ENCODE data around the gene SP5. TPM values are rescaled to one million over a fixed set of nuclear protein-coding genes. Genes with fewer than 3 reads are reported as not detected.
"Not testable (repeated sequence)": the region's sequence is repeated elsewhere in the genome, so short reads cannot be mapped to it uniquely, and the experiment has no call there.

Gene SP5
- total RNA-seq, 1 donor from 2014 or later = 2.4 TPM

- DNase-seq (ENCODE audit: low spot score) = no peak
- intact Hi-C loops (cut with DNase I) = no loop called here
- ATAC-seq = no peak
Measured at GRCh38 chr2:170733798-170734600, 18.9 kb downstream of the SP5 start.

DNA sequence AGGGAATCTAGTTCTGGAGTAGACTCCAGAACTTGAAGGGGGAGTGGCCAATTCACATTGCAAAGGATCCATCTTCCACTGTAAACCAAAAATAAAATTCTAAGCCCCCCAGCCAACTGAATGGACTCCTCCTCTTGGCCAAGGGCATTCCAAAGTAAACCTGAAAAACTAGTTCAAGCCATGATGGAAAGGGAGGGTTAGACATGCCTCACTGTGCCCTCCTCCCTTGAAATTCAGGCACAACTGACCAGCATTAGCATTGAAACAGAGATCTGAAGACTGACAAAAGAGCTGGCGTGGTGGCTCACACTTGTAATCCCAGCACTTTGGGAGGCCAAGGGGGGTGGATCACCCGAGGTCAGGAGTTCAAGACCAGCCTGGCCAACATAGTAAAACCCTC lies 19.5 kb downstream of the SP5 start:
- ATAC-seq; DNase-seq (ENCODE audit: low spot score); intact Hi-C loops (cut with DNase I): not testable (repeated sequence)

DNA sequence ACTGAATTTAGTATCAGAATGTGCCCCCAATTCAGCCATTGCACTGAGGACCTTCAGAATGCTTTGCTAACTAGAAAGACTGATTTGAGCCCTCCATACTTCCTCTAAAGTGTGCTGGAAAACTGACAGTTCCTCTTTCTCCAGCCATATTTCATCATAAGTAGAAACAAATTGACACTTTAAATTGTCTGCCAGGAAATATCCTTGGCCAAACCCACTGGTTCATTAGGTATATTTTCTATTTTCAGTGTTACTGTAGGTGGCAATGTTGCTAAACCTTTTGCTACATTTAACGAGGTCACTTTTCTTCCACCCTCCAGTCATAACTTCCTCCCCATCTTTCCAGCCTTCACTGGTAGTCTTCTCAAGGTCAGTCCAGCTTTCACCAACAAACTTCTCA lies 21.5 kb downstream of the SP5 start:
- DNase-seq (ENCODE audit: low spot score) (no peak), ATAC-seq (no peak)
- intact Hi-C loops (cut with DNase I) = no loop called here

DNA sequence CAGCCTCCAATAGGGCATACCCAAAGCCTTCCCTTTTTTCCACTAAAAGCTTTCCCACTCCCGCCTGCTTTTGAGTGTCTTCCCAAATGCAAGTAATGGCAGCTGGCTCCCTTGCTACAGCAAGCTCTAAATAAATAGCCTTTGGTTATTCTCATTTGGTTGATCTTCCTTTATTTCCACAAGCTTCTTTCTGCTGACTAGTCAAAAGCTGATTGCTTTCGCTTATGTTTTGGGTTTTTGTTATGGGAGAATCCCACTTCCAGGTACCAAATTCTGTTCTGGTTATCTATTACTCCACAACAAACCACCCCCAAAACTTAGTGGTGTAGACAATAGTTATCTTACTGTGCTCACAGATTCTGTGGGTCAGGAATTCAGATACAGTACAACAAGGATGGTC lies 22.3 kb downstream of the SP5 start:
- intact Hi-C loops (cut with DNase I) = no loop called here
- ATAC-seq = no peak
- no peak for DNase-seq (ENCODE audit: low spot score)

DNA sequence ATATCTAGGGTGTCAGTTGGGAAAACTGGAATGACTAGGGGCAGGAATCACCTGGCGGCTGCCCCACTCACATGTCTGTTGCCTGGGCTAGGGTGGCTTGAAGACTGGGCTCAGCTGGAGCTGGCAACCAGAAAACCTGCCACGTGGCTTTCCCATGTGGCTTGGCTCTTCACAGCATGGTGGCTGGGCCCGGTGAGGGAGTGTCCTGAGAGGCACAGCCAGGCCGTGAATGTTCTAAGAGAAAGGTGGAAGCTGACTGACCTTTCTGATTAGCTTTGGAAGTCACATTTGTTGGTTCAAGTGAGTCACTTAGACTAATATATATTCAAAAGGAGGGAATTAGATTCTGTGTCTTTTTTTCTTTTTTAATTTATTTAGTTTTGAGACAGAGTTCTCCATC lies 22.7 kb downstream of the SP5 start:
- intact Hi-C loops (cut with DNase I) = no loop called here
- ATAC-seq (no peak), DNase-seq (ENCODE audit: low spot score) (no peak)

GRCh38 chr2:170739048-170739447 lies 23.9 kb downstream of the SP5 start:
- ATAC-seq = no peak
- DNase-seq (ENCODE audit: low spot score) = no peak
- intact Hi-C loops (cut with DNase I) = no loop called here

DNA sequence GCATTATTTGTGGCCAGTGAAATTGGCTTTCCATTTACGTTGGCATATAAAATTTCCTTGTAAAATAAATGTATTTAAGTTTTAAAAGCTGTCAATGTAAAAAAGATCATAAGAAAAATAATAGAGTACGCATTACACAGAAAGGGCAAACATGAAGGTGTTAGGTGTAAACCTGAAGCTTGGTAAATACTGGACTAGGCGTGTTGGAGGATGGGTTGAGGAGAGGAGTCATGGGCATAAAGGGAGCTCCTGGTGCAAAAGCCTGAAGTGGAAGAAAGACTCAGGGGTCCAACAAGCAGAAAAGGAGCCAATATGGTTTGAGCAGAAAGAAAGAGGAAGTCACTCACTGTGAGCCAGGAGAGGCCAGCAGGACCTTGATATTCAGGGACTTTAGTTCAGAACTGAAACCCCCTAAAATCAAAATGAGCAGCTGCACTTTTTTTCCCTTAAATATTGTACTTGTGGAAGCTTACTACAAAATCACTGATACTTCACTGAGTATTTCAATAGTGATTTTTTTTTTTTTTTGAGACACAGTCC lies 24.4 kb downstream of the SP5 start:
- DNase-seq (ENCODE audit: low spot score) = no peak
- intact Hi-C loops (cut with DNase I) = no loop called here
- no peak for ATAC-seq

DNA sequence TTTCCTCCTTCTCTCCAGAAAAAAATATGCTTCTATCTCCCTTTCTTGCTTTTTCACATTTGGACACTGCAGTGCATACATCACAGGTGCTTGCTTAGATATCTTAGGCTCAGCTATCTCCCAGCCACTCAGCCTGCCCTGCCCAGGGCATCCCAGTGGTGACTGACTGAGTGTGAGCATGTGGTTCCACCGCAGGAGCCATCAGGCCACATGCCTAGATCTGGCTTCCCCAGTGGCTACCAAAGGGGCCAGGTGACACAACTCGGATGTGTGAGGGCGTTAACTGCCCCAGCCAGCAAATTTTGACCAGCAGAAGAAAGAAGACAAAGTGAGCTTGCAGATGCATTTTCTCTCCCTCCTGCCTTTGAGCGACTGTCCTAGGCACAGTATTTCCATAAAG lies 25.5 kb downstream of the SP5 start:
- DNase-seq (ENCODE audit: low spot score) (no peak), ATAC-seq (no peak)
- intact Hi-C loops (cut with DNase I) = no loop called here

GRCh38 chr2:170742000-170742399 lies 26.9 kb downstream of the SP5 start:
- intact Hi-C loops (cut with DNase I) = no loop called here
- ATAC-seq (no peak), DNase-seq (ENCODE audit: low spot score) (no peak)

- intact Hi-C loops (cut with DNase I) = no loop called here
- no peak for ATAC-seq
- no peak for DNase-seq (ENCODE audit: low spot score)
Measured at GRCh38 chr2:170742896-170743529, 27.9 kb downstream of the SP5 start.

- no peak for ATAC-seq
- DNase-seq (ENCODE audit: low spot score) = no peak
- intact Hi-C loops (cut with DNase I) = no loop called here
Measured at GRCh38 chr2:170743530-170744239, 28.5 kb downstream of the SP5 start.

DNA sequence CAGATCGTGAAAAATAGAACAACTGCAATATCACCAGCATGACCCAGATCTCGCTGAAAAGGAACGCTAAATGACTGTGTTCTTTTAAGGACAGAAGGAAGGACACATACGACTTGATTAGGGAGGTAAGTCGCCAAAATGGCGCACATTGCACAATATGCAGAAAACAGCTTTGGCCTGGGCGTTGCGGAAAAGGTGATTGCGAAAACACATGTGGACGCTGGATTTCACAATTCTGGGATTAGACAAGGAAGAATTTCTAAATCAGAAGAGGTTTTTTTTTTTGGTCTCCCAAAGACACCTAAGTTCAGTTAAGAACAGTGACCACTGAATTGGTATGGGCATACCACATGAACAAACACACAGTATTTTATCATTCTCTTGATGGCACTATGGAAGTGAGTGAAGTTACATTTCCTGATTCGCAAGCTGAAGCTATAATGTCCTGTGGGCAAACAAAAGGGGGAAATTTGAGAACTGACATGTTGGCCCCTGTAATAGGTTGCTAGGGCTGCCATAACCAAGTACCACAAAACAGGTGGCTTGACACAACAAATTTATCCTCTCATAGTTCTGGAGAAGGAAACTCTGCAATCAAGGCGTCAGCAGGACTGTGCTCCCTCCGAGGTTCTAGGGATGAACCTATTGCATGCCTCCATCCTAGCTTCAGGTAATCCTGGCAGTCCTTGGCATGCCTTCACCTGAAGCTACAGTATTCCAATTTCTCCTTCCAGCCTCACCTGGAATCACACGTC lies 29.3 kb downstream of the SP5 start:
- no peak for DNase-seq (ENCODE audit: low spot score)
- ATAC-seq = no peak
- intact Hi-C loops (cut with DNase I) = no loop called here

DNA sequence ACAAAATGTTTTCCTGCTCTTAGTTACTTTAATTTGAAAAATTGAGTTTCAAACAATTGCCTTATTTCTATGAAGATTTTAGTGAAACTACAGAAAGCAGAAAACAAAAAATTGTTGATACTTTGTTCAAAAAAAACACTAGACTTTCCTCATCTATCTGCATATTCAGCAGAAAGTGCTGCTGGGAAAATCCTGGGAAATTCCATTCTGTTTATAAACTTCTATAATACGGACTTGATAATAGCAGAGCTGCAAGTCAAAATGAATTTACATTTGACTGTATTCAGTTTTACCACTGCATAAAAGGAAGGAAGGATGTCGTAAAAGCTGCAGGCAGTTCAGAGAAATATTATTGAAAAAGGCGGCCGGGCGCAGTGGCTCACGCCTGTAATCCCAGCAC lies 30.2 kb downstream of the SP5 start:
- ATAC-seq (no peak), DNase-seq (ENCODE audit: low spot score) (no peak)
- intact Hi-C loops (cut with DNase I) = no loop called here

DNA sequence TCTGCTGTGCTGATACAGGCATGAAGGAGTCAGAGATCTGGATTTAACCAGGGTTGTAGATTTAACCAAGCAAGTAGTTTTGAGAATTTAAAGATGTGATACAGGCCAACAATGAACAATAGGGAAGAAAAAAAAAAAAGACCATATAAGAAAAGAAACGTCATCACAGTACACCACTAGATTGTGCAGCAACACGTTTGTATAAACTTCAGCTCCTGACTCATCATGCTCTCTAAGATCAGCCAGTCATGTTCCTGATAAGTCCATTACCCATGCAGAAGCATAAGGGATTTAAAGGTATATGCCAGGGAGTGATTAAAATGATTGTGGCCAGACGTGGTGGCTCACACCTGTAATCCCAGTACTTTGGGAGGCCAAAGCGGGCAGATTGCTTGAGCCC lies 32.8 kb downstream of the SP5 start:
- DNase-seq (ENCODE audit: low spot score) (no peak), ATAC-seq (no peak)
- intact Hi-C loops (cut with DNase I) = no loop called here

- DNase-seq (ENCODE audit: low spot score); intact Hi-C loops (cut with DNase I); ATAC-seq: not testable (repeated sequence)
Measured at GRCh38 chr2:170751555-170751954, 36.4 kb downstream of the SP5 start.

DNA sequence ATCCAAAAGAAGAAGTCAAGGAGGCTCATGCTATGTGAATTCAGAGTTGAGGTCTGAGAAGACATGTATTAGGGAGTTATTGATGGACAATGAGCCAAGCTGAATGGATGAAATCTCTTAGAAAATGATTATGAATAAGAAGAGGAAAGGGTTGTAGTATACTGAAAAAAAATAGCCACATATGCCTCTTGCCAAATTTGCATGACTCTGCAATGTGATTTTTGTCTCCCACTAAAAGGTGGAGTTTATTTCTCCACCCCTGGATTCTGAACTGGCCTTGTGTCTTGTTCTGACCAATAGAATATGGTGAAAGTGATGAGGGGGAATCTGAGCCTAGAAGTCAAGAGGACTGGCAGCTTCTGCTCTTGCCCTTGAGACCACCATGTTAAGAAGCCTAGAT lies 46.4 kb downstream of the SP5 start:
- intact Hi-C loops (cut with DNase I) = no loop called here
- ATAC-seq (no peak), DNase-seq (ENCODE audit: low spot score) (no peak)

DNA sequence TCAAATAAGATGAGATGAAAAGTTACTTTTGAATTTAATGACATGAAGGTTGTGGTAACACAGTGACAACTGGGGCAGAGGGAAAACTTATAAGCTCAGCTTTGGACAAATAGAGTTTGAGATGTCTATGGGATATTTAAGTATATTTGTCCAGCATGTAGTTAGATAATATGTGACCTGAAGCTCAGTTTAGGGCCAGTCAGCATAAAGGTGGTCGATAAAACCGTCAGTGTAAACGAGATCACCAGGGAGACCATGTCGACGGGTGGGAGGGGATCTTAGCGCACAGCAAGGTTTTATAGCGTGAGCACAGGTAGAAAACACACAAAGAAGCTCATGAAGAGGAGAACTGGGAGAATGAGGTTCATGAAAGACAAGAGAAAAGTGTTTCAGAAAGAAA lies 47.6 kb downstream of the SP5 start:
- DNase-seq (ENCODE audit: low spot score) = no peak
- intact Hi-C loops (cut with DNase I) = no loop called here
- ATAC-seq = no peak

DNA sequence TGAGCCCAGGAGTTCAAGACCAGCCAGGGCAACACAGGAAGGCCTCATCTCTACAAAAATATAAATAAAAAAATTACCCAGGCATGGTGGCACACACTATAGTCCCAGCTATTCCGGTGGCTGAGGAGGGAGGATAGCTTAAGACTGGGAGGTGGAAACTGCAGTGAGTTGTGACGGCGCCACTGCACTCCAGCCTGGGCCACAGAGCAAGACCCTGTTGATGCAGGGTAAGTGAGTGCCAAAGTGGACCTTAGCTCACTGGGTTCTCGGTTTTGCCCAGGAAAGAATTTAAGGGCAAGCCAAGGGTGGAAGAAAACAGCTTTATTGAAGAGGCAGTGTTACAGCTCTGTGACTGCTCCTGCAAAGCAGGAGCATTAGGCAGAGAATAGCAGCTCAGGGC lies 48.1 kb downstream of the SP5 start:
- no peak for ATAC-seq
- intact Hi-C loops (cut with DNase I) = no loop called here
- DNase-seq (ENCODE audit: low spot score) = no peak

GRCh38 chr2:170764880-170765261 lies 49.7 kb downstream of the SP5 start:
- DNase-seq (ENCODE audit: low spot score) = no peak
- ATAC-seq = no peak
- intact Hi-C loops (cut with DNase I) = no loop called here

All from sciatic nerve (tissue), 2 donors.